NCI-H345 treated with DMSO at 0.1 percent for 48 hours (cell line): ENCODE data around the gene SEC24D.
A peak's percentile ranks its signal among the peaks of the same experiment; 100 is the strongest.

ENCODE experiments used
- DNase-seq: peaks from one replicate; lab custom pipeline; 2025; ENCODE audit not compliant: unreplicated experiment; lab: John Stamatoyannopoulos, UW

Gene SEC24D

DNA sequence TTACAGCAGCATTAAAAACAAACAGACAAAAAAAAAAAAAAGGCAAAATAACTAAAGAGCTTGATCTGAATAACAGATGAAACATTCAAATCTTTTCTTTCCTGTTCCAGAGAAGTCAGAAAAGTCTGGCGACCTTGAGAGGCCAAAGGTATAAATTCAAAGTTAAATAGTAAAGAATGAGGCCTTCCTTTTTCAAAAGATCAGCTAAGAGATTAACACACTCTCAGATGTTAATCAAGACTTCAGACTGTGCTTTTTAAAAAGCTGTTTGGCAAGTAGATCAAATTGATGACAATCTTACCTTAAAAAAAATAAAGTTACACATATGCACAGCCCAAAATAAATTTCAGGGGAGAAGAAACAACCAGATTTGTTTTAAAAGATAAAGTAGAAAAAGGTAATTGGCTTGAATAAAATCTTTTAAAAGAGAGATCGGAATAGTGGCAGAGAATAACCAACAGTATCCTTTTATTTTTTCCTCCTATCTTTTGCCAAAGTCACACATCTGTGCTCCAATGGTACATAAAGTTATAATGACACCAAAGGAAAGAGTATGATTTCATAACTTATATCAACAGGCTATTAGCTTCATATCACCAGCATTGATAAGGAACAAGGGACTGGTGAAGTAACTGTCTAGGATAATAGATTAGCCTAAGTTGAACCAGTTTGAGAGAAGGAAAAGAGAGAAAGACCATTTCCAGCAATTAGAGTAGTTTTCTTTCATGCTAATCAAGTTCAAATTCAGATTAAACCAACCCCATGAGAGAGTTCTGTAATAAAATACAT, 80.3 kb downstream of the SEC24D start:
- no peak for DNase-seq

DNA sequence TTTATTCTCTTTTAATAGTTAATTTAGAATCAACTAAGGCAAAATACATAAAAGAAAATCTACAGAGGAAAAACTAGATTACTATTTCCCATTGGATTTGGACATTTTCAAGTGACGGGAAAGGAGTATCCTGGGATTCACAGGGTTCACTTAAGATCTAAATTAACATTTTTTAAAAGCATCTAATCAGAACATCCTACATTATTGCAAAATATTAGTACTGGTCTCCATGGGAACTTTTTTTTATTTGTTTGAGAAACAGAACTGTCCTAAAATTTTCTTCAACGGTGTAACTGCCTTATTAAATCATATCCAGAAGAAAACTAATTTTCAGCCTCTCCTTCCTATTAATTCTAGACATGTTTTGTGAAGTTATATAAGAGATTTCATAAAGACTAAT, 81.0 kb downstream of the SEC24D start:
- no peak for DNase-seq

DNA sequence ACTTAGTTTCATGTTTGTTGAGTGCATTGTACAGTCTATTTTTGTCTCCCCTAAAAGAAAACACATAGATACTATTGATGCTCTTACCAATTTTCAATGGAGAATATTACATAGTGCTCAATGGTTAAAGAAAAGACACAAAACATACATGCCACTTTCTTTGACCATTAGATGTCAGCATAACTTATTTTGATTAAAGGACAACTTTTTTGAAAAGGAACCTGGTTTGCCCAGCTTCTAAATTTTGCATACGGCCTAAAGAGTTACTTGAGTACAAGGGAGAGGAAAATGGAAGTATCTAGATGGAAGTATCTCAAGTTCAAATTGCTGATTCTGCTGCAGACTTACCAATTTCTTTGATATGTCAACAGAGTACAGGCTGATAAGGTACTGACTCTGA, 82.2 kb downstream of the SEC24D start:
- no peak for DNase-seq

DNA sequence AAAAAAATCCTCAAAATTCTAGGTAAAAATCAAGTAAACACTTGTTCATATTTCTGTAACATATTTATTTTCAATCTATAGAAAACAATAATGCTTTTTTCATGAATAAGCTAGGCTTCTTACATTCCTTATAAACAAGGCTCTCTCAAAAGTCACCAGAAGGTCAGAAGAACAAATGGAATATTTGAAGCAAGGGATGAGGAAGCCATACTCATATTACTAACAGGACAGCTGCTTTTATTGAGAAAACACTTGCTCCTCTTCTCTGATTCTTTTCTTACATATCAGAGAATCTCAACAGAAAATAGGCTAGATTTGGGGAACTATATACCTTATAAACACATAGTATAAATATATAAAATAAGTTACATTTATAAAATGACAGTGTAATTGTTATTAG, 82.8 kb downstream of the SEC24D start:
- no peak for DNase-seq

DNA sequence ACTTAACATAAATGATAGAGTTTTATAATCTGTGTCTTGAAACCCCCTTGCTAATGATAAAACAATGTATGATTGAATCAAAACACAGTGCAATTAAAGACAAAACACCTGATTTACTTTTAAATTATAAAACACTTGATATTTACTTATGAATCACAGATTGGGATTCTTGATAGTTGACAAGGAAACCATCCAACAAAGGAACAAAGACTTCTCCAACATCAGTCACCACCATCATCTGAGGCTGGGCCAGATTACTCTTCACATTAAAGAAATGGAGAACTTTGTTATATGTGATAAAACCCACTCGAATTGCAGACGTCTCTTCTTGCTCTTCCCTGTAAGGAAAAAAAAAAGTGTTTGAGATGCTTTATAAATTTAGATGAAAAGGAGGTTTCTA, 83.4 kb downstream of the SEC24D start:
- DNase-seq = no peak

DNA sequence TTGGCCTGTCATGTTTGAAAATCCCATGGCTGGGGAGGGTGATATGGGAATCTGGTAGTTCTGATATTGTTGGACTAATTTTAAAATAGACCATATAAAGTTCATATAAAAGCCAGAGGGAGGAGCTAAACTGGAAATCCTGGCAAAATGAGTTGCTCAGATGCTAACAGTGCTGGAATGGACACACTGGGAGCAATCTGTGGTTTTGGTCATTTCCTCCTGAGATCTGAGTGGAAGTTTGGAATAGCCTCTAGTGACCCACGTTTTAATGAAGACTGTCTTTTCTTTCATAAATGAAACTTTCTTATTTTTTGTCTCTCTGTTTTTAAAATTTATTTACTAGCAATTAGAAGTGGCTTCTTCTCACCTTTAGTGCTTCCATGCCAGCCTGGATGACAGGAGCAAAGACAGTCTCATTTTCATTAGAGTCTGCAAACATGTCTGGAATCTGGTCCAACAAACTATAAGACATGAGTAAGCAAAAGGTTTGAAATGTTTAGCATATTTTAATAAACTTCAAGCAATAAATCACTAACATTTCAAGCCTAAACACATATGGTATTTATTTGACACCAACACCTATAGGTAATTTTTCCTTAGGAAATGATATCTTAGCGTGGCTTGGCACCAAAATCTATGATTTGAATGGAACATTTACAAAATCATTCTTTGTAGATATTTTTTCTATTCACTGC, 84.2 kb downstream of the SEC24D start:
- DNase-seq = no peak

DNA sequence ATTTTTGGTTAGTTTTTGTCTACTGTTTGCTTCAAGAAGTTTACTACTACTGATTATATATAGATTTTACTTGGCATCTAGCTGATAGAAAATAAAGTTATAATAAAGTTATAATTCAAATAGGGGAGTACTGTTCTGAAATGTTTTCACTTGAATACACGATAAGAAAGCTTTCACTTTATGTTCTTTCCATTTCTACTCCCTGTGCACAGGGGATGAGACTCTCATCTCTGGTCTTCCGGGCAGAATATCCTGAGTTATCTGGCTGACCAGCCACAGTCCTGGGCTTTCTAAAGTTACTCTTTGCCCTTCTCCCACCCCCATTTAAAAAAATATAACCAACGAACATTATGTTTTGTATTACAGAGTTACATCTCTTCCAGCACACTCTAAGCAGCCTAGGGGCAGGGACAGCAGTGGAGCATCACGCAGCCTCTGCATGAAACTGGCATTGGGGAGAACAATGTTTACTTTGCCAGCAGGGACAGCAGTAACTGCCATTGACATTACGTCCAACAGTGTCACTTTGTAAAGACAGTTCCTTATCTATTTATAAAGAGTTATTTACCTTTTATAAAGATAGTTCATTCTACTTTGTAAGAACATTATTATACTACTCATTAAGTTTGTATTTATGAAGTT, 86.5 kb downstream of the SEC24D start:
- peak; percentile 56 for DNase-seq

DNA sequence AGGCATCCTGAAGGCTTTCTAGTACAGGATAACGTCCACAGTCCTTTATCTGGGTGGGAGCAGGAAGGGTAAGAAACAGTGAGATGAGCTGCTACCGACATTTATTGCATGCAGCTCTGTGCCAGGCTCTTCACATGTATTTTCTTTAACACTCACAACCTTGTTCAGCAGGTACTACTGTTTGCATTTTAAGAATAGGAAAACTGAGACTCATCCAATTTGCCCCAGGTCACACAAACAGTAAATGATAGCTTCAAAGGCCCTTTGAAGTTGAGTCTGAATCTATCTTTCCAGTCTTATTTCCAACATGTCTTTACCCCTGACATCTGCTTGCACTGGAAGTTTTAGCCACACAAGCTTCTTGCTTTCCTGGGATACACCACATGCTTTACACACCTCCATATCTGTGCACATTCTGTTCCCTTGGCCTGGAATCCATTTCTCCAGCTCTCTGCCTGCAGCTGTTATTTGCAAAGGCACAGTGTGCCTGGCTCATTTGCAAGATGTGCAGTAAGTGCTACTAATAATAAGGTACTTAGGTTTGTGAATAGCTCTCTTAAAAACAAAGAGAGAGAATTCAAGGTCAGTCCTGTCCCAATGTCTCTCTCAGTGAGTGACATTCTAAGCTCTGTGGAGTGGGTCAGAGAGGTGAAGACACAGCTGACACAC, 89.5 kb downstream of the SEC24D start:
- peak; percentile 62 for DNase-seq

DNA sequence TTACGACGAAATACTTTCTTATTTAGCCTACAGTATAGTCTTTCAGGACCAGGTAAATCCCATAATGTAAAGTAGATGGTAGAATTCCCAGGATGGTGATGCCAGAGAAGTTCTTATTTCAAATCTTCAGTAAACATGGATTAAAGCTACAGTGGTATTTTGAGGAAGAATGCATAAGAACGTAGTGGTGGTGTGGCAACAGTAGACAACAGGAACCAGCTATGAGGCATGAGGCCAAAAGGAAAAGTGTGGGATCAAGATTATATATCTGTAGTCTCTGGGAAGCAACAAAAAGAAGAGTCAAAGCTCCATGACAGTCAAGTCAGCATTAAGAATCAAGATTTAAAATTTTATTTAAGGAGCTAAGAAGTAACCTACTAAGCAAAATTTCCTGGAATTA, 90.6 kb downstream of the SEC24D start:
- no peak for DNase-seq

DNA sequence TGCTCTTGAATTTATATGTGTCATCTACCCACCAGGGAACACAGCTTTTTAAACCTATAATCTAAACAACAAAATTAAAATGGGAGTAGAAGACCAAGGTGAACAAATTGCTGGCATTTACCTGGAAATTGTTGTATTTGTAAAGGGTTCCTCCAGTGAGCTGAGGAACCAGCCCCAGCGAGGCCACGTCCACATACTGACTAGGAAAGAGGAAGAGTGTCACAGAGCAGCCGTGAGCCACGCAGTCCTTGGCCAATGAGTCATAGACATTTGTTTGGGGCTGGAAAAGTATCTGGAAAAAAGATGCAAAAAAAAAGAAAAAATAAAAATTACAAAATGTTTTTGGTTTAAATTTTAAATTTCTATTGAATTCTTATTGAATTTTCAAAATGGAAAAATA, 92.1 kb downstream of the SEC24D start:
- DNase-seq = no peak

DNA sequence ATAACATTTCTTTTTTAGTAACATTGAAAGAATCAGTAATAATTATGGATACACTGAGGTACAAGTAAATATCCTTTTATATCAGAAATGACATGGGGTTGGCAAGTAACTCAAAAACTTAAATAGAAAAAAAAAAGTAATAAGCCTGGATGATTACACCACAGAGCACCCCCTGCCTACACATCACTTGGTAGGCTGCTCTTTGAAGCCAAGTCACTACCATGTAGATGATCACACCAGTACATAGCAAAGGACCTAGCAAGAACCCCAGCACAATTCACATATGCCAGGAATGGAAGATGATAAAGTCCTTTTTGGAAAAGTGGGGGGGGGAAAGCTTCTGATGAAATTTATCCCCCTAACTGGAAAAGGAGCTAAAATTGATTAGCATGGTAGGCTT, 93.9 kb downstream of the SEC24D start:
- DNase-seq = no peak

DNA sequence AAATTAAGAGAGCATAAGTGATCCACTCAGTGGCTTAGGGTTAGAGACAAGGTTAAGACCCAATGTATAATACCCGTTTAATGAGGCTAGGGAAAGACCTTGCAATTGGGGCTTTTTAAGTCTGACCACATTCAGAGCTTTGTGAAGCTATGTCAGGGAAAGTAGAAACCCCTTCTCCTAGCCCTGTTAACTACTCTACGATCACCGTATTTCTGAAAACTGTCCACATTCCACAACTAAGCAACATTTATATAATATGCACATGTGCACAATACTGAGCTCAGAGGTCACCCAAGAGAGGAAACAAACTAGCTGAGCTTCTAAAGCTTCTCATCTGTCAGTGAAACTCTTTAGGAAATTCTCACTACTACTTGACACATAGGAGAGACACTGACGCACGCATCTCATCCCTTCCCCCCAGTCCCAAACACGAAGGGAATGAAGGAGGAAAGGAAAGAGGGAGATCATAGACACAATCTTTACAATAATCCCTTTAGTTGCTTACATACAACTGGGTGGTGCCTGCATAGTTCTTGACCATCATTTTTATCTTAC, 94.5 kb downstream of the SEC24D start:
- no peak for DNase-seq

DNA sequence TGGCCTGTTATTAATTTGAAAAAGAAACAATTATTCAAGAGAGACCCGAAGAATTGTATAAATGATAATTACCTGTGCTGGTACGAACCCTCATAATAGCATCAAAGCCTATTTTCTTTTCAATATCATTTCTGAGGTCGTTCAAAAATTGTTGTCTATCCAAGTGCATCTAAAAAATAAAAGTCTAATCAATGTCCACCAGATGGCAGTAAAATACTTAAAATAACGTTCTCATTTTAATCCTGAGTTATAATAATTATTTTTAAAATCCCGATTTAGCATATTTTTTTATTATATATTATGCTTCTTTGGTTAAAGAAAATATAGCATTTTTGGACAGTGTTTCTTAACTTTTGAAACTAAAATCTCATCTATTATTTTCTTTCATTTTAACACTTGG, 95.1 kb downstream of the SEC24D start:
- DNase-seq = no peak

DNA sequence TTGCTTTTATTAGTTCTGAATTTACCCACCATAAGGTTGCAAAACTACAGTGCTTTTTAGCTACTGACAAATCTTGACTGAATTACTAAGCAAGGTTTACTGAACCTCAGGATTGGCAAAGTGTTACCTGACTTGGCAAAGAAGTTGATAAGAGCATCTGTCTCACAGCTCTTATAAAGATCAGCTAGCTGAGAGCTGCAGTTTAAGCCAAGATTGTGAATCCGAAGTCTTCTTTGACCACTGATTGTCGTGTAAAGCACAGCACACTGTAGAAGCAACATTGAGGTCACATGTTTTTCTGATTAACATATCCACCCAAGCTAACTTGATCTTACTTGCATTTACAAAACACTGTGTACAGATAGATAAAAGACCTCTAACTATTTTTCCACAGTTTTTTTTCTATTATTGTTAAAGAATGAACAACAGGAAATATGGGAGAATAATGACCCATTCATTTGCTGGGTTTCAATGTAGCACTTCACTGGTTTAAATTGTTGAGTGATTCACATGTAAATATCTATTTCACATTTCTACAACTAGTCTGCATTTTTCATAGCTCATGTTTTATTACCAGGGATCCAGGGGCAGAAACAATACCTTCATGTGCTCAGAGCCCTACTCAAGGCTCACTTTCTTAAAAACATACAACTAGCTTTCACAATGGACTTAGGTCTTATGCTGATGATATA, 96.8 kb downstream of the SEC24D start:
- no peak for DNase-seq

DNA sequence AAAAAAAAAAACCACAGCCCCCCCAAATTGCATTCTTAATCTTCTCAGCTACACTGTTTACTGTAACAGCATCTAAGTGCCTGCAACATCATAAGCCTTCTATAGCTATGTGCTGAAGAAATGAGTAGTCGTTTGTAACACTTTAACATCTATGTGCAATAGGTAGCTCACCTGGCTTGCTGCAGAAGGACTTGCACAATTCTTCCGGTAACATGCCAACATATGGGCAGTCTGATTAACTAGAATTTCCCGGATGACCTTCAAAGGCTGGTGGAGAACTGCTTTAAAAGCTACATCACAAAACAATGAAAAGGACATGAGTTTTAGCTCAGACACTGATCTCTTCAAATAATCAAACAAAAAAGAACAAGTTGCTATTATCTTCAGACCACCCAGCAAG, 97.8 kb downstream of the SEC24D start:
- DNase-seq = no peak

DNA sequence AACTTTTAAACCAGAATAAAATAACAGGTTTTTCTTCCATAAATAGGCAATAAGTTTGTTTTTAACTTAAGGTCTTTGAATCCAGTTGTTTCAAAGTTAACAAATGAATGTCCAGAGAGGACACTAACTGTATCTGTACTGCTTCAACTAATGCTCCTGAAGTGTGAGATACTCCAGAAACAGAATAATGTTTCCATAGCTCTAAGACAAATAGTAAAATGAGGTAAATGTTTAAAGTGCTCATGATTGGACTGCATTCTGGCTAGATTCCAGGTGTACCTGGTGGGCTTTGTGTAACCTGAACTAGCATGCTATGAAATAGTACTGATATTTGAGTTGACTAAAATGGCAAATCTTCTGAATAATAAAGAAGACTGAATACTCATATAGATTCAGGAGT, 99.0 kb downstream of the SEC24D start:
- peak; percentile 4 for DNase-seq

DNA sequence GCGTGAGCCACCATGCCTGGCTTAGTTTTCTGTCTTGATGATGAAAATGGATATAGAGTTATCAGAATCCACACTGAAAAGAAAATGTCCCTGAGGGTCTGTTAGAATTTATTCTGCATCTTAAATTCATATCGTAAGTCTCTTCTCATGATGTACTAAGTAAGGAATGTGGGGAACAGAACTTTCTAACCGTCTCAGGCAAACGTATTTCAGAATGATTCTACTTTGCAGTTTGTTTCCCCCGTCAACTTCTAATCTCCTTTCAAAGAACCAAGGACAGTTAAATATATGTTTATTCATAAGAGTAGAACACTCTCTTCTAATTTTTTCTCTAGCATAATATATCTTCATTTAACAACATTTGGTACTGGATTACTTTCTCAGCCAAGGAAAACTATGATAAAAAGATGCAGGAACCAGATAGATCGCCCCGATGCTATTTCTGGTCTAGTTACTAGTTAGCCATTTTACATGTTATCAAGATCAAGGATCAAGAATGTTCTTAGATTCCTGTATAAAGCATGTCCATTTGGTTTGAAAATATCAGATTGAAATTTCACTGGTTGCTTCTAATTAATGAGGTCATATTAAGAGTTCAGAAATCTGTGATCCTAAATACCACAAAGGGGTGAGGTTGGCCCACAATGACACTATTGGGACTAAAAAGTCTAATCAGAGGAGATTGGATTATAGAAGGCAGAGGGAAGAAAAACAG, 101.3 kb downstream of the SEC24D start:
- DNase-seq = no peak

DNA sequence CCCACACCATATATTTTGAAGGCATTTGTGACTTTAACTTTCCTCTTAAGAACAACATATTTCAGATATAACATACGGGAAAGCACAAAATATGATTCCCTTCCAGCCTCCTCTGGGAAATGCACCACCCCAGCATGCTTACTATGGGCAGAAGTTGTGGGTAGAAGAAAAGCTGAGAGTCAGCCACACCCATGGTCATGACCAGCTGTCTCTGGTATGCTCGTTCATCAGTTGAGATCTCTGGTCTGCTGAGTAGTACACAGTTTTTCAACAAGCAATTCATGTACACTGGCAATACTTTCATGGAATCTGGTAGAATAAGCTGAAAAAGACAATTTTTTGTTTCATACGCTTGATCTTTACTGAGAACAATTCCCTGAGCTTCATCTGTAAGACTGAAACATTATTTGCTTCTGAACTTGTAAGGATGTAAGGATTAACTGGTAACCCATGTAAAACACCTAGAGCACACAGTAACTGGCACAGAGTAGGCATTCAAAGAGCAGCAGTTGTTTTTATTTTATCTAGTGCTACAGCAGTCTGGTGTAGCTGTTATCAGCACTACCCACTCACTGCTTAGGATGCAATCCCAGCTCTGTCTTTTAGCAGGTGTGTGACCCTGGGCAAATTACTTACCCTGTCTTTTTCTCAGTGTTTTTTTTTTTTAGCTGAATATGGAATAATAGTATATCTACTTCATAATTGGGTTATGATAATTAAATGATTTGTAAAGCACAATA, 103.2 kb downstream of the SEC24D start:
- DNase-seq = no peak

DNA sequence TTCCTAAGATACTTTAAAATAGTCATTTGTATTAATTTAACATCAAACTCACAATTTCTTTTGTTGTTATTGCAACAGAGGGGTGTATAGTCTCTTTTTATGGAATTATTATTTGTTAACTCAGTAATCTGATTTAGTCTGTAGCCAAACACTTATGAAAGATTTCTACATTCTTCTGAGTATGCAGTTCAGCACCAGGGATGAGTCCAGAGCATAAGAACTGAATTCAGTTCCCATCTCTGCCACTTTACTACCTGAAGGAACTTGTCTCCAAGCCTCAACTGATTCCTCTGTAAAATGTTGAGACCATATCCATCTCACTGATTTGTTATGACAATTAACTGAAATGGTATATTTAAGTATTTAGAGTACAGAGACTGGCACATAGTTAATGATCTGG, 105.2 kb downstream of the SEC24D start:
- no peak for DNase-seq
